OCI-LY7 (cell line): ENCODE results near the gene GALNTL6. TPM values are rescaled to one million over a fixed set of nuclear protein-coding genes. Genes with fewer than 3 reads are reported as not detected.

ENCODE experiments used
- BruUV-seq: library from RNA; stranded (reverse); fragments of 400-500 nt; replicated peaks from 2 replicates; lab custom pipeline; 2021; lab: Mats Ljungman, UMichigan
- CTCF ChIA-PET: fragments of 300-600 bp; sonication (Branson Sonifier 250); formaldehyde crosslinking; loops from one replicate; lab custom pipeline; 2022; ENCODE audit warnings: antibody characterized with exemption; ENCODE audit not compliant: unreplicated experiment; lab: Charles Lee
- POLR2A ChIA-PET: fragments of 300-600 bp; sonication (Branson Sonifier 250); formaldehyde crosslinking; loops from one replicate; lab custom pipeline; 2022; ENCODE audit warnings: antibody characterized with exemption; lab: Charles Lee
- DNase-seq: peaks from one replicate; pipeline ENCODE4 v3.0.0-alpha.2; 2015; ENCODE audit warnings: low spot score
- H2AFZ ChIP-seq: fragments of 200-600 bp; sonication (generic), shearing (Covaris generic); 2 replicates; pipeline ENCODE4 v1.6.1; 2014; ENCODE audit warnings: mild to moderate bottlenecking, antibody characterized with exemption, low read length, moderate library complexity
- H3K27ac ChIP-seq: fragments of 200-600 bp; sonication (generic); 2 replicates; pipeline ENCODE4 v1.5.1; 2014; ENCODE audit warnings: mixed run types, low read depth, mild to moderate bottlenecking, moderate library complexity, low read length, inconsistent platforms; ENCODE audit not compliant: poor library complexity, severe bottlenecking
- H3K36me3 ChIP-seq: fragments of 200-600 bp; sonication (generic); 2 replicates; pipeline ENCODE4 v1.6.1; 2014; ENCODE audit warnings: mild to moderate bottlenecking, antibody characterized with exemption, low read length, moderate library complexity, mixed read lengths; ENCODE audit not compliant: insufficient read depth
- H3K4me1 ChIP-seq: fragments of 200-600 bp; sonication (generic); 2 replicates; pipeline ENCODE4 v1.5.1; 2014; ENCODE audit warnings: mild to moderate bottlenecking, low read length; ENCODE audit not compliant: insufficient read depth, poor library complexity, severe bottlenecking
- H3K4me2 ChIP-seq: fragments of 200-600 bp; sonication (generic); 2 replicates; pipeline ENCODE4 v1.6.1; 2014; ENCODE audit warnings: mild to moderate bottlenecking, low read length
- H3K4me3 ChIP-seq: fragments of 200-600 bp; sonication (generic); 2 replicates; pipeline ENCODE4 v1.5.1; 2014; ENCODE audit warnings: mild to moderate bottlenecking, low read depth, low read length; ENCODE audit not compliant: poor library complexity, severe bottlenecking
- H3K79me2 ChIP-seq: fragments of 200-600 bp; sonication (generic); 2 replicates; pipeline ENCODE4 v1.6.1; 2016; ENCODE audit warnings: low read depth, mild to moderate bottlenecking, low read length, moderate library complexity, mixed read lengths; ENCODE audit not compliant: insufficient read depth
- H3K9me2 ChIP-seq: fragments of 200-600 bp; sonication (generic); 2 replicates; pipeline ENCODE4 v1.6.1; 2016; ENCODE audit warnings: mild to moderate bottlenecking, low read length, mixed read lengths; ENCODE audit not compliant: insufficient read depth
- H3K9me3 ChIP-seq: fragments of 200-600 bp; sonication (generic); 2 replicates; pipeline ENCODE4 v1.6.1; 2014; ENCODE audit warnings: mild to moderate bottlenecking, mixed run types, low read length, mixed read lengths
- H4K20me1 ChIP-seq: fragments of 200-600 bp; sonication (generic); 2 replicates; pipeline ENCODE4 v1.6.1; 2014; ENCODE audit warnings: mild to moderate bottlenecking, antibody characterized with exemption, low read length, moderate library complexity, mixed read lengths; ENCODE audit not compliant: insufficient read depth
- CTCF ChIP-seq: fragments of 200-600 bp; sonication (generic); conservative IDR thresholded peaks from 2 replicates; pipeline ENCODE4 v1.5.1; 2014; ENCODE audit warnings: mild to moderate bottlenecking, antibody characterized with exemption, low read length, moderate library complexity, mixed read lengths
- EZH2phosphoT487 ChIP-seq: fragments of 200-600 bp; sonication (generic); IDR thresholded peaks from 2 replicates; pipeline ENCODE4 v1.6.1; 2018; ENCODE audit warnings: low read depth, borderline replicate concordance, mild to moderate bottlenecking, mixed run types, antibody characterized with exemption, low read length, moderate library complexity, mixed read lengths
- intact Hi-C: fragments of 100-400 bp; cut with micrococcal nuclease; formaldehyde crosslinking; loops from one replicate; pipeline ENCODE4 v1.10.0; 2022; ENCODE audit not compliant: unreplicated experiment
- total RNA-seq, 2 experiments: library from RNA; depleted of rRNA in 1 of 2; stranded (reverse); fragments of >200 nt in 1 of 2; shearing (Covaris generic) in 1 of 2; gene quantifications; 2 replicates each; pipeline ENCODE4 v1.2.3, GENCODE V29; 2014 to 2022

GALNTL6 gene
- total RNA-seq, 2 experiments from 2014 or later, result not detected

DNA sequence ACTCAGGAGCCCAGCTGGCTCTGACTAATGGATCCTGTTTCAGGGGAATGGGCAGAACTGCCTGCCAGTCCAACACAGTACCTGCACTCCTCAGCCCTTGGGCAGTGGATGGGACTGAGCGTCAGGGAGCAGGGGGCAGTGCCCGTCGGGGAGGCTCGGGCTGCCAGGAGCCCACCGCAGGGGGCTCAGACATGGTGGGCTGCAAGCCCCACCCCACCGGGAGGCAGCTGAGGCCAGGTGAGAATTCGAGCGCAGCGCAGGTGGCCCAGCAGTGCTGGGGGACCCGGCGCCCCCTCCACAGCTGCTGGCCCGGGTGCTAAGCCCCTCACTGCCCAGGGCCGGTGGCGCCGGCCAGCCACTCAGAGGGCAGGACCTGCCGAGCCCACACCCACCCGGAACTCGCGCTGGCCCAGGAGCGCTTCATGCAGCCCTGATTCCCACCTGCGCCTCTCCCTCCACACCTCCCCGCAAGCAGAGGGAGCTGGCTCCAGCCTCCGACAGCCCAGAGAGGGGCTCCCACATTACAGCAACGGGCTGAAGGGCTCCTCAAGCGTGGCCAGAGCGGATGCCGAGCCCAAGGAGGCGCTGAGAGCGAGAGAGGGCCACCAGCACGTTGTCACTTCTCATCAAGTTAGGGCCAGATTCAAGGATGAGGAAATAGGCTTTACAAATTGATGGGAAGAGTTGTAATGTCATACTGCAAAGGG is 668.8 kb downstream of the GALNTL6 start:
- no peaks in the 10 kb centered on the region for H3K9me3 ChIP-seq
- intact Hi-C loops, result no loop called here

GRCh38 chr4:172485007-172485406 is 671.8 kb downstream of the GALNTL6 start:
- intact Hi-C loops, result no loop called here
- Histone ChIP-seq H3K27ac (no peak overlapping the region), H3K4me3 (no peak overlapping the region), H3K4me2 (no peak overlapping the region), H4K20me1 (no peaks in the 10 kb centered on the region), H3K9me2 (no peaks in the 10 kb centered on the region), H3K4me1 (no peaks in the 10 kb centered on the region), H3K9me3 (no peaks in the 10 kb centered on the region), H2AFZ (no peak overlapping the region), H3K36me3 (no peaks in the 10 kb centered on the region), H3K79me2 (no peaks in the 10 kb centered on the region)
- POLR2A ChIA-PET, result no interaction called here
- DNase-seq, result no peak
- CTCF ChIA-PET, result no interaction called here
- BruUV-seq, result no TSS peak
- TF ChIP-seq EZH2phosphoT487, result no peak
- no peak for TF ChIP-seq CTCF

More for the DNA sequence above, 668.8 kb downstream of the GALNTL6 start:
- Histone ChIP-seq H3K79me2 (no peaks in the 10 kb centered on the region), H3K27ac (no peak overlapping the region), H3K4me2 (no peak overlapping the region), H3K9me2 (no peaks in the 10 kb centered on the region), H2AFZ (no peak overlapping the region), H3K36me3 (no peaks in the 10 kb centered on the region), H3K4me3 (no peak overlapping the region), H4K20me1 (no peaks in the 10 kb centered on the region), H3K4me1 (no peaks in the 10 kb centered on the region)
- no peak for DNase-seq
- ChIA-PET CTCF (no interaction called here), POLR2A (no interaction called here)
- no TSS peak for BruUV-seq
- TF ChIP-seq EZH2phosphoT487 (no peak), CTCF (no peak)

DNA sequence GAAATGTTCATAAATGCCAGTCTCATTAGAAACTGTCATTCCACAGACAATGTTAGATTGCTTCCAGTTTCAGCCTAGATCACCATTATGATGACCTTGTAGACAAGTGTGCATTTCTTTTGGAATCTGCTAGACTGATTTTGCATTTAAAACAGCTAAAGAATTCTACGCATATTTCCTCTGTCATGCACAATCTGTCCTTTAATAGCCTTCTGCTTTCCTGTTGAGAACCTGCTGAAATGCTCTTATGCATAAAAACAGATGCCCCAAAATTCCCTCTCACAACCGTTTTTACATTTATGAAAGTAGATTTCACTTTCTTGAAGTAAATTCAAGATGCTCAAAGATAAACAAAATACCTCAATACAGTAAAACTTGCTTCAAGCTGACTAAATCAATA is 673.3 kb downstream of the GALNTL6 start:
- H2AFZ ChIP-seq, result no peak overlapping the region
- no peaks in the 10 kb centered on the region for H3K4me1 ChIP-seq
- ChIA-PET POLR2A (no interaction called here), CTCF (no interaction called here)
- TF ChIP-seq EZH2phosphoT487 (no peak), CTCF (no peak)
- no peak for DNase-seq
- H4K20me1 ChIP-seq, result no peaks in the 10 kb centered on the region
- no peaks in the 10 kb centered on the region for H3K79me2 ChIP-seq
- no peaks in the 10 kb centered on the region for H3K36me3 ChIP-seq
- H3K27ac ChIP-seq, result no peak overlapping the region
- no peaks in the 10 kb centered on the region for H3K9me2 ChIP-seq
- H3K4me3 ChIP-seq, result no peak overlapping the region
- H3K9me3 ChIP-seq, result no peaks in the 10 kb centered on the region
- no peak overlapping the region for H3K4me2 ChIP-seq
- intact Hi-C loops, result no loop called here
- no TSS peak for BruUV-seq
